Loucy (cell line): Measurements from ENCODE around the gene DEPDC4.
"Not testable (repeated sequence)": the region's sequence is repeated elsewhere in the genome, so short reads cannot be mapped to it uniquely, and the experiment has no call there.

ENCODE experiments used
- H2AFZ ChIP-seq: fragments of 200-600 bp; sonication (generic); 2 replicates; pipeline ENCODE4 v1.6.0; 2016; ENCODE audit warnings: antibody characterized with exemption, mild to moderate bottlenecking, low read length, moderate library complexity
- H3F3A ChIP-seq: fragments of 200-600 bp; 2 replicates; pipeline ENCODE4 v1.6.0; 2016; ENCODE audit warnings: antibody characterized with exemption, low read depth, mild to moderate bottlenecking
- H3K27me3 ChIP-seq: fragments of 200-600 bp; sonication (generic); 2 replicates; pipeline ENCODE4 v1.6.1; 2014; ENCODE audit warnings: low read length, mild to moderate bottlenecking; ENCODE audit not compliant: insufficient read depth, poor library complexity, severe bottlenecking
- H3K36me3 ChIP-seq: fragments of 200-600 bp; sonication (generic); 2 replicates; pipeline ENCODE4 v1.6.1; 2016; ENCODE audit warnings: low read length; ENCODE audit not compliant: insufficient read depth
- H3K4me1 ChIP-seq: fragments of 200-600 bp; sonication (generic); 2 replicates; pipeline ENCODE4 v1.5.1; 2014; ENCODE audit warnings: low read length, mild to moderate bottlenecking; ENCODE audit not compliant: insufficient read depth, poor library complexity, severe bottlenecking
- H3K4me2 ChIP-seq: fragments of 200-600 bp; sonication (generic); 2 replicates; pipeline ENCODE4 v1.6.0; 2014; ENCODE audit warnings: antibody characterized with exemption, low read length, low read depth, mild to moderate bottlenecking; ENCODE audit not compliant: poor library complexity, severe bottlenecking
- H3K4me3 ChIP-seq: fragments of 200-600 bp; sonication (generic); 2 replicates; pipeline ENCODE4 v1.5.1; 2014; ENCODE audit warnings: low read length, mild to moderate bottlenecking, mixed read lengths; ENCODE audit not compliant: poor library complexity, severe bottlenecking
- H3K79me2 ChIP-seq: fragments of 200-600 bp; sonication (generic); 2 replicates; pipeline ENCODE4 v1.6.1; 2014; ENCODE audit warnings: low read length; ENCODE audit not compliant: insufficient read depth
- H3K9ac ChIP-seq: fragments of 200-600 bp; sonication (generic); 2 replicates; pipeline ENCODE4 v1.6.0; 2014; ENCODE audit warnings: mild to moderate bottlenecking, low read depth, low read length, moderate library complexity; ENCODE audit not compliant: poor library complexity, severe bottlenecking
- H3K9me2 ChIP-seq: fragments of 200-600 bp; sonication (generic); replicated peaks from 2 replicates; pipeline ENCODE4 v1.6.1; 2016; ENCODE audit warnings: low read depth, low read length, mixed read lengths
- H3K9me3 ChIP-seq: fragments of 200-600 bp; sonication (generic); 2 replicates; pipeline ENCODE4 v1.6.1; 2014; ENCODE audit warnings: mild to moderate bottlenecking, antibody characterized with exemption, low read length, low read depth; ENCODE audit not compliant: insufficient read depth
- H4K20me1 ChIP-seq: fragments of 200-600 bp; sonication (generic); 2 replicates; pipeline ENCODE4 v1.6.0; 2014; ENCODE audit warnings: antibody characterized with exemption, low read length, mild to moderate bottlenecking; ENCODE audit not compliant: insufficient read depth, poor library complexity, severe bottlenecking
- CTCF ChIP-seq: fragments of 200-600 bp; sonication (generic); conservative IDR thresholded peaks from 2 replicates; pipeline ENCODE4 v1.5.1; 2014; ENCODE audit warnings: mild to moderate bottlenecking, antibody characterized with exemption, low read length
- EZH2phosphoT487 ChIP-seq: fragments of 200-600 bp; IDR thresholded peaks from 2 replicates; pipeline ENCODE4 v1.6.1; 2018; ENCODE audit warnings: antibody characterized with exemption, mild to moderate bottlenecking, moderate library complexity, borderline replicate concordance

Gene DEPDC4

DNA sequence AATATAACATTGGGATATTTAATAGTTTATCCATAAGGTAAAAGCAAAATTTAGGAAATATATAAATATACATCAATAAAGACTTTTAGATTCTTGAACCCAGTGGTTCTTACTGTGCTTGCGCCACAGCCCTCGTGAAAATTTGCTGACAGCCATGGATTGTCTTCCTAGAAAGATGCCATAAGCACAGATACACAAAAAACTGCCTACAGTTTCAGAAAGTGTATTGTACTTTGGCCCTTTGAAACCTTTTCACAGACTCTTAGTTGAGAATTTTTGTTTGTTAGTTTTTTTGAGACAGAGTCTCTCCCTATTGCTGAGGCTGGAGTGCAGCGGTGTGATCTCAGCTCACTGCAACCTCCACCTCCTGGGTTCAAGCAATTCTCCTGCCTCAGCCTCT is 28.1 kb downstream of the DEPDC4 start:
- no peak for TF ChIP-seq CTCF
- TF ChIP-seq EZH2phosphoT487: no peak
- no peaks in the 10 kb centered on the region for H4K20me1 ChIP-seq
- no peaks in the 10 kb centered on the region for H3K9me2 ChIP-seq

GRCh38 chr12:100234591-100235304 is 32.1 kb downstream of the DEPDC4 start:
- H3F3A ChIP-seq: no peaks in the 10 kb centered on the region
- H3K4me2 ChIP-seq: no peak overlapping the region
- H2AFZ ChIP-seq: no peak overlapping the region
- H3K9me2 ChIP-seq: no peaks in the 10 kb centered on the region
- H3K36me3 ChIP-seq: no peaks in the 10 kb centered on the region
- H3K79me2 ChIP-seq: no peaks in the 10 kb centered on the region
- H4K20me1 ChIP-seq: no peaks in the 10 kb centered on the region
- TF ChIP-seq CTCF (peak; percentile 84), EZH2phosphoT487 (no peak)
- H3K4me1 ChIP-seq: no peaks in the 10 kb centered on the region
- H3K4me3 ChIP-seq: no peak overlapping the region
- no peak overlapping the region for H3K9ac ChIP-seq
- no peaks in the 10 kb centered on the region for H3K27me3 ChIP-seq
- no peaks in the 10 kb centered on the region for H3K9me3 ChIP-seq

More for the DNA sequence above, 28.1 kb downstream of the DEPDC4 start:
- Histone ChIP-seq H3K4me3 (no peak overlapping the region), H3K9ac (no peak overlapping the region), H3F3A (no peaks in the 10 kb centered on the region), H2AFZ (no peak overlapping the region), H3K4me1 (no peaks in the 10 kb centered on the region), H3K4me2 (no peak overlapping the region), H3K79me2 (no peaks in the 10 kb centered on the region), H3K9me3 (no peaks in the 10 kb centered on the region), H3K27me3 (no peaks in the 10 kb centered on the region), H3K36me3 (no peaks in the 10 kb centered on the region)

- H3K27me3 ChIP-seq: no peaks in the 10 kb centered on the region
- no peaks in the 10 kb centered on the region for H4K20me1 ChIP-seq
- H3K9me2 ChIP-seq: no peaks in the 10 kb centered on the region
- TF ChIP-seq EZH2phosphoT487: no peak
- no peak for TF ChIP-seq CTCF
- no peak overlapping the region for H3K4me2 ChIP-seq
- H3K4me3 ChIP-seq: no peak overlapping the region
- H3K36me3 ChIP-seq: no peaks in the 10 kb centered on the region
- H3F3A ChIP-seq: no peaks in the 10 kb centered on the region
- no peaks in the 10 kb centered on the region for H3K9me3 ChIP-seq
- no peak overlapping the region for H3K9ac ChIP-seq
- H3K79me2 ChIP-seq: no peaks in the 10 kb centered on the region
- H3K4me1 ChIP-seq: no peaks in the 10 kb centered on the region
- no peak overlapping the region for H2AFZ ChIP-seq
These were observed 32.7 kb downstream of the DEPDC4 start for GRCh38 chr12:100234166-100234565.

DNA sequence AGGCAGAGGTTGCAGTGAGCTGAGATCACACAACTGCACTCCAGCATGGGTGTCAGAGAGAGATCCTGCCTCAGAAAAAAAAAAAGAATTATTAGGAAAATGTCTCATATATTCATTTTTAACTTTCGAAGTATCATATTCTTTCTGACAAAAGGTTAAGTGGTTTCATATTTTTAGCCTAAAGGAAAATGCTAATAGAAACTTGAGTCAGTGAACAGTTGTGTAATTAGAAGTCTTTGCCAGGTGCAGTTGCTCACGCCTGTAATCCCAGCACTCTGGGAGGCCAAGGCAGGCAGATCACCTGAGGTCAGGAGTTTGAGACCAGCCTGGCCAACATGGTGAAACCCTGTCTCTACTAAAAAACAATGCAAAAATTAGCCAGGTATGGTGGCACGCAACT is 35.0 kb downstream of the DEPDC4 start:
- H3K4me1 ChIP-seq, H3K79me2 ChIP-seq, H4K20me1 ChIP-seq, H3K4me3 ChIP-seq, H3K9me3 ChIP-seq, H3K9ac ChIP-seq, H3K36me3 ChIP-seq, H3F3A ChIP-seq, H3K9me2 ChIP-seq, H2AFZ ChIP-seq, H3K27me3 ChIP-seq, H3K4me2 ChIP-seq: not testable (repeated sequence)
